GM19351 (cell line): Measurements from ENCODE around the gene ZBED1.
"Not testable (repeated sequence)": the region's sequence is repeated elsewhere in the genome, so short reads cannot be mapped to it uniquely, and the experiment has no call there.

Experiments
- ATAC-seq: cut with Tn5 transposase; IDR thresholded peaks from one replicate; pipeline ENCODE4 v1.9.1; 2021; ENCODE audit warnings: mild to moderate bottlenecking, moderate library complexity; ENCODE audit not compliant: unreplicated experiment

ZBED1 gene

DNA sequence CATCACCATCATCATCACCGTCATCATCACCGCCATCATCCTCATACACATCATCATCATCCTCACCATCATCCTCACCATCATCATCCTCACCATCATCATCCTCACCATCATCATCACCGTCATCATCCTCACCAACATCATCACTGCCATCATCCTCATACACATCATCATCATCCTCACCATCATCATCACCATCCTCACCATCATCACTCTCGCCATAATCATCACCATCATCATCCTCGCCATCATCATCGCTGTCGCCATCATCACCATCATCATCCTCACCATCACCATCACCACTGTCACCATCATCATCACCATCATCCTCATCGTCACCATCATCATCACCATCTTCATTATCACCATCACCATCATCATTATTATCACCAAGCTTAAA, 19.8 kb upstream of the ZBED1 start:
- ATAC-seq: no peak

DNA sequence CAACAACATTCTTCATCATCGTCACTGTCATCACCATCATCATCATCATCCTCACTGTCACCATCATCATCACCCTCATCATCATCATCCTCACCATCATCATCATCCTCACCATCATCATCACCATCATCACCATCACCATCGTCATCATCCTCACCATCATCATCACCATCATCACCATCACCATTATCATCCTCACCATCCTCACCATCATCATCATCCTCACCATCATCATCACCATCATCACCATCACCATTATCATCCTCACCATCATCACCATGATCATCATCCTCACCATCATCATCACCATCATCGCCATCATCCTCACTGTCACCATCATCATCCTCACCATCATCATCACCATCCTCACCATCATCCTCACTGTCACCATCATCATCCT, 18.9 kb upstream of the ZBED1 start:
- not testable (repeated sequence) for ATAC-seq

DNA sequence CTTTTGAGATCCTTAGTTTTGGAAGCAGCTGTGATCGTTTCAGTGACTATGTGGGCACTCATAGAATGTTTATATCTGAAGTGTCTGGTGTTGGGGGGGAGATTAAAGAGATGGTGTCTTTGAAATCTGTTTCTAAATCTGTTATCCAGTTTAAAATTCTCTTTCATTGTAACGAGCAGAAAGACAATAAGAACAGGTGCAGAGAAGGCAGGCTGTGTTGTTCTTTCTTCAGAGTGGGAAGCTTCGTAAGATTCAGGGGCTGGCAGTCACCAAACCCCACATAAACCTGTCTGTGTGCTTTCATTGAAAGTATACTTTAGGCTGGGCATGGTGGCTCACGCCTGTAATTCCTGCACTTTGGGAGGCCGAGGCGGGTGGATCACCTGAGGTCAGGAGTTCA, 16.3 kb upstream of the ZBED1 start:
- peak; percentile 10 for ATAC-seq

DNA sequence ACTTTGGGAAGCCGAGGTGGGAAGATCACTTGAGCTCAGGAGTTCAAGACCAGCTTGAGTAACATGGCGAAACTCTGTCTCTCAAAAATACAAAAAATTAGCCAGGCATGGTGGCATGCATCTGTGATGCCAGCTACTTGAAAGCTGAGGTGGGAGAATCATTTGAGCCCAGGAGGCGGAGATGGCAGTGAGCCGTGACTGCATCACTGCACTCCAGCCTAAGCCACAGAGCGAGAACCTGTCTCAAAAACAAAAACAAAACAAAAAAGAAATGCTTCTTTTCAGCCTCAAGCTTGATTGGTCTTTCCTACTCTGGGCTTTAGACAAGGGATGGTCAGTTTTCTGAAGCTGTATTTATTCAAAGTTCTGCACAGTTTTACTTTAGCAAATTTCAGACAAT, 15.8 kb upstream of the ZBED1 start:
- peak; percentile 49 for ATAC-seq

DNA sequence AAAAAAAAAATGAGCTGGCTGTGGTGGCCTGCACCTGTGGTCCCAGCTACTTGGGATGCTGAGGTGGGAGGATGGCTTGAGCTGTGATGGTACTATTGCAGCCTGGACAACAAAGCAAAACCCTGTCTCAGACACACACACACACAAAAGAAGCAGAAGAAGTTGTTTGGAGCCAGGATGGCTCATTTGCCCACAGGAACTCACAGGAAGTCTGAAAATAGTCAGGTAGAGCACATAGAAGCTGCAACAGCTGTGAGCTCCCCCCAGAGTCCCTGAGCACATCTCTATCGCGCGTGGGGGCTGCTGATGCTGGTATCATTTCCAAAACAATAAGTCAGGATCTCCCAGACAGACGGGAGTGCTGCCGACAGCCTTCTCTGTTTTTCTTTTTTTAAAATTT, 13.4 kb upstream of the ZBED1 start:
- no peak for ATAC-seq

DNA sequence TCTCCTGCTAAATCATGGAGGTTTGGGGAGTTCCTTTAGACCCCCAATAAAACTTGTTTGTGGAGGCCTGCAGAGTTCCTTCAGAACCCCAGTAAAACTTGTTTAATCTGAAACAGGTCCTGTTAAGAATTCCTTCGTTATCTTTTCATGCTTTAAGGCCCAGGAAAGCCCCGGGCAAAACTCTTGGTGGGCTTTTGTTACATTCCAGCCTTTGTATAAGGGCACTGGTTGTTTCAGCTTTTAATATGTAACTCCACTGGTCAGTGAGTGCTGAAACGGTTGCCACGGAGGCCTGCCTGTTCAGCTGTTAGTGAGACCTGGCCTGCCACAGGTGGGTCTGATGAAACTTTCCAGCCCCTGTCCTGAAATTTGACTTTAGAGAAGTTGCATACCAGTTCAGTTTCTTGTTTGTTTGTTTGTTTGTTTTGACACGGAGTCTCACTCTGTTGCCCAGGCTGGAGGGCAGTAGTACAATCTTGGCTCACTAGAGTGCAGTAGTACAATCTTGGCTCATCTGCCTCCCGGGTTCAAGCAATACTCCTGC, 12.4 kb upstream of the ZBED1 start:
- no peak for ATAC-seq

DNA sequence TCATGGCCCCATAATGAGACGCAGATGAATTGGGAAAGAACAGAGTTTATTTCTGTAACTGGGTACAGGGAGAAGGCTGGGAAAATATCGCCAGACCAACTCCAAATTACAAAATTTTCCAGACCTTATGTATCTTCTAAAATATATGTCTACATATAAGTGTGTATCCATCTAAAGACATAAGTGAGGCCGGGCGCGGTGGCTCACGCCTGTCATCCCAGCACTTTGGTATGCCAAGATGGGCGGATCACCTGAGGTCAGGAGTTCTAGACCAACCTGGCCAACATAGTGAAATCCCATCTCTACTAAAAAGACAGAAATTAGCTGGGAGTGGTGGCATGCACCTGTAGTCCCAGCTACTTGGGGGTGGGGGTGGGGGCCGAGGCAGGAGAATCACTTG, 11.7 kb upstream of the ZBED1 start:
- ATAC-seq: no peak

DNA sequence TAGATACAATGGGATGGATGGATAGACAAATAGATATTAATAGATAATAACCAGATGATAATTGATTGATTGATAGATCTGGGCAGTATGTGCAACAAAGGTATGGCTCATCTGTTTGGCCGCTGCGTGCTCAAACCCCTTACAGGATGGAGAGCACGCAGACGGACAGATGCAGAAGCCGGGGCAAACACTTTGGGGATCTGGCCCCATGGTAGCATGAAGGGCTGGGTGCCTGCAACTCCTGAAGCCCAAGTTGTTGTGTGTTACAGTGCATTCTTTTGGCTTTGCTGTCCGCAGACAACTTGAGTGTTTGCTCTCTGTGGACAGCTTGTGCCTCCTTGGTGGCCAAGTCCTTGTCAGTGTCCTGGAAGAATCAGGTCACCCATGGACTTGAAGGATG, 10.6 kb upstream of the ZBED1 start:
- no peak for ATAC-seq

DNA sequence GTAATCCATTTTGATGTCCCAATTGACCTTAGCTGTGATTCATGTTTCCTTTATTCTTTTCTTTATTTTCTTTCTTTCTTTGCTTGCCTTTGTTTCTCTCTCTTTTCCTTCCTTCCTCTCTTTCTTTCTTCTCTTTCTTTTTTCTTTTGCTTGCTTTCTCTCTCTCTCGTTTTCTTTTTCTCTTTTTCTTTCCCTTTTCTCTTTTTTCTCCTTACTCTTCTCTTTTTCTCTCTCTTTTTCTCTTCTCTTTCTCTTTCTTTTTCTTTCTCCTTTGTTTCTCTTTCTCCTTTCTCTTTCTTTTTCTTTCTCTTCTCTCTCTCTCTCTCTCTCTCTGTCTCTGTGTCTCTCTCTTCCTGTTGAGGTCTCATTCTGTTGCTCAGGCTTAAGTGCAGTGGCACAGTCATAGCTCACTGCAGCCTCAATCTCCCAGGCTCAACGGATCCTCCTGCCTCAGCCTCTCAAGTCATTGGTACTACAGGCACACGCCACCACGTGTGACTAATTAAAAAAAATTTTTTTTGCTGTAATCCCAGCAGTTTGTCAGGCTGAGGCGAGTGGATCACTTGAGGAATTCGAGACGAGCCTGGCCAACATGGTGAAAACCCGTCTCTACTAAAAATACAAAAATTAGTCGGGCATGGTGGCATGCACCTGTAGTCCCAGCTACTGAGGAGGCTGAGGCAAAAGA, 8.0 kb upstream of the ZBED1 start:
- no peak for ATAC-seq

DNA sequence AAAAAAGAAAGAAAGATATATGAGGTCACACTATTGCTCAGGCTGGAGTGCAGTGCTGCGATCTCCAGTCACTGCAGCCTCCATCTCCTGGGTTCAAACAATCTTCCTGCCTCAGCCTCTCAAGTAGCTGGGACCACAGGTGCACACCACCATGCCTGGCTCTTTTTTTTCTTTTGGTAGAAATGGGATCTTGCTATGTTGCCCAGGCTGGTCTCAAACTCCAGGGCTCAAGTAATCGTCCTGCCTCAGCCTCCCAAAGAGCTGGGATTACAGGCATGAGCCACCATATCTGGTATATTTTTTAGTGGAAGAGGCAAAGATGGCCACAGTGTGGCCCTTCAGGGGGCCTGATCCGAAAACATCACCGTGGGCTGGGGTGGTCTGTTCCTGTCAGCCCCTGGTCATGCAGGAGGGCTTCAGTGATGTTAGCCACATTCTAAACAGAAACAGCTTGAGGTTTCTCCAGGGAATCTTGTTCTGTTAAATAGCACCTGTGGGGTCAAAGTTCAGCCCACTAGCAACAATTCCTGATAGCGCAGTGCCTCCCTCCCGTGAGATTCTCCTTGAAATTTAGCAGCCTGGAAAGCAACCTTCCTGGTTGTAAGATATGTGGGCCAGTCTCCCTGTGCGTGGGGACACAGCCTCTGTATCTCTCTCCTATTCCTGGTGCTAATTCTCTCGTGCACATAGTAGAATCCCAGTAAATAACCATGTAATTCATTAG, 7.3 kb upstream of the ZBED1 start:
- no peak for ATAC-seq

DNA sequence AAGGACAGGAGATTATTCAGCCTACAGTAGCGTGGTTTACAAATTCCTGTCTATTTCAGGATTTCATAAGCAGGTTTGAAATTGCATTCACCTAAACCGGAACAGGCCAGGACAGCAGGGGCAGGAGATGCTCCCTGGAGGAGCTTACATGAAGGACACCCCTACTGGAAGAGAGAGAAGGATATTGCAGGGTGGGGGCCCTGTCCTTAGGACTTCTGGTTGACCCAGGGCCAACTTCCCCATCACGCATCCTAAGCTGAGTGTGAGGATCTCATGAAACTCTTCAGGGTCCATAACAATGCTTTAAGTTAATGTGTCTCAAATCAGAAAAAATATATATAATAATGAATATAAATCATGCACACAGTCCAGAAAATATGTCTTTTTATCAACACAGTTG, 6.4 kb upstream of the ZBED1 start:
- ATAC-seq: no peak

DNA sequence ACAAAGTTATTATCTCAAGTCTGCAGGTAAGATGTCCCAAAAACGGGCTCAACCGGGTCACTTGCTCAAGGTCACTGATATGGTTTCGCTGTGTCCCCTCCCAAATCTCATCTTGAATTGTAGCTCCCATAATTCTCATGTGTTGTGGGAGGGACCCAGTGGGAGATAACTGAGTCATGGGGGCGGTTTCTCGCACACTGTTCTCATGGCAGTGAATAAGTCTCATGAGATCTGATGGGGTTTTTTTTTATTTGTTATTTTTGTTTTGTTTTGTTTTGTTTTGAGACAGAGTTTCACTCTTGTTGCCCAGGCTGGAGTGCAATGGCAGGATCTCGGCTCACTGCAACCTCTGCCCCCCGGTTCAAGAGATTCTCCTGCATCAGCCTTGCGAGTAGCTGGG, 4.6 kb upstream of the ZBED1 start:
- ATAC-seq: not testable (repeated sequence)

DNA sequence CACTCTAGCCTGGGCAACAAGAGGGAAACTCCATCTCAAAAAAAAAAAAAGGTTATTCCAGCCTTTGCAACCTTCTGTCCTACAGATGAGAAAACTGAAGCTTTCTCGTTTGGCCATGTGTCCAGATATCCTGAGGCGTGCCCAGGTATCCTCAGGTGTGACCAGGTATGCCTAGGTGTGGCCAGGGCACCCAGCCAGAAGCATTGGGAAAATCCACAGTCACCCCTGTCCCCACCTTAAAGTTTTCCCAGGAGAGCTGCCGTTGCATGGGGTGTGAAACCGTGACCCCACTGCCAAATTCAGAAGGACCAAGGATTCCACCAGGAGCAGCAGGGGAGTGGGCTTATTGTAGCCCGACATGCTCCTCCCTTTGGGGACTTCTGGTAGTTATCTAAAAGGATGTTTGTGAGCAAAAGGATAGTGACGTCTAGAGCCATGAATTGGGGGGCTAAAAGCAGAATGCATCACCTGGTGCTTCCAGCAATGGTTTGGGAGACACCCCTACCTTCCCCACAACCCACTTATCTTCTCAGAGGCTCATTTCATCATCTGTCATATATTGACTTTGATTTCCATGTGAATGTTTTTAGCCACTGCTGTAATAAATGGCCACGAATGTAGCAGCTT, 4.0 kb upstream of the ZBED1 start:
- no peak for ATAC-seq

DNA sequence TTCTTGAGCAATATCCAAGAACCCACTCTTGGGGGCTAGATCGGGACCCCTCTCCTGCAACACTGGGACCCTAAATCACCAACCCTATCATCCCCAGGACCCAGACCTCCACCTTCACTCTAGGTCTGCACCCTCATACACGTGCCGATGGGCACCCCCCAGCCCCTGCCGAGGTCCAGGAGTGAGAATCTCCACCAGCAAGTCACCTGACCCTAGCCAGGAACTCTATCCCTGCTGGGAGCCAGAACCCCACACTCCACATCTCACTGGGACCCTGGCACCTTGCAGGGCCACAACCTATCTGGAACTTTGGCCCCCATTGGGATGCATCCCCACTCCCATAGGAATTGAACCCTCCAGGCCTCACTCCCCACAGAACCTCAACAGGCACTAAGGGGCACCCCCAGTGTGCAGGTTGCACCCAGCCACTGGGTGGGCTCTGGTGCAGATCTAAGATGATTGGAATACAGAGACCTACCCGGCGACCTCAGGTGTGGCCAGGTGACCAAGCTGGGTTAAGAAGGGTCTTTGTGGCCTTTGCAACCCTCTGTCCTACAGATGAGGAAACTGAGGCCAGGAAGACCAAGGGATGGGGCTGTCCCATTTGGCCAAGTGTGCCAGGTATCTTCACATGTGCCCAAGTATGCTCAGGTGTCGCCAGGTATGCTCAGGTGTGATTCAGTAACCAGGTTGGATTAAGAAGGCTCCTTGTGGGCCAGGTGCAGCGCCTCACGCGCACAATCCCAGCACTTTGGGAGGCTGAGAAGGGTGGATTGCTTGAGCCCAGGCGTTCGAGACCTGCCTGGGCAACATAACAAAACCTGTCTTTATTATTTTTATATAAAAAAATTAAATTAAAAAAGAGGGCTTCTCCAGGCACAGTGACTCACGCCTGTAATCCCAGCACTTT, 3.1 kb upstream of the ZBED1 start:
- ATAC-seq: no peak

DNA sequence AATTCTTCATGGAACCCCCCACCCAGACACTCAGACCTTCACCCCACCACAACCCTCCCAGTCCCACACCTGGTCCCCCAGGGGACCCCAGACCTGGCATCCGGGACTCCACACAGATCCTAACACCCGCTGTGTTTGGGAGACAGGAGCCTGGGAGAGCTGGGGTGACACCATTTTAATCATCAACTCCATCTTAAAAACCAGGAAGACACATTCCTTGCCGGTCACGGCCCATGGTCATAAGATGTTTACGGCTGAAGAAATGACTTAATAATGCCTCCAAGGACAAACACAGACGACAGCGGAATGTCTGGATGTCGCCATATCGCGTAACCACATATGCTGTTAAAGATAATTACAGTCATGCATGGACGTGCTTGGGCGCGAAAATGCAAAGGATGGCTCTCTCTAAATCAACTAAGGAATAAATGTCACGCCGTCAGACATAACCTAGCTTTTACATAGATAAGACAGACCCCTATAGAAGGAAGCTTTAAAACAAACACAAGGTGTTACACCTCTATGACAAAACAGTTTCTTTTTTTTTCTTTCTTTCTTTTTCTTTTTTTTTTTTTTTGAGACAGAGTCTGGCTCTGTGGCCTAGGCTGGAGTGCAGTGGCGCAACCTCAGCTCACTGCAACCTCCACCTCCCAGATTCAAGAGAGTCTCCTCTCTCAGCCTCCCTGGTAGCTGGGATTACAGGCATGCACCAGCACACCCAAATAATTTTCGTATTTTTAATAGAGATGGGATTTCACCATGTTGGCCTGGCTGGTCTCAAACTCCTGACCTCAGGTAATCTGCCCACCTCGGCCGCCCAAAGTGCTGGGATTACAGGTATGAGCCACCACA, 2.1 kb upstream of the ZBED1 start:
- ATAC-seq: no peak

DNA sequence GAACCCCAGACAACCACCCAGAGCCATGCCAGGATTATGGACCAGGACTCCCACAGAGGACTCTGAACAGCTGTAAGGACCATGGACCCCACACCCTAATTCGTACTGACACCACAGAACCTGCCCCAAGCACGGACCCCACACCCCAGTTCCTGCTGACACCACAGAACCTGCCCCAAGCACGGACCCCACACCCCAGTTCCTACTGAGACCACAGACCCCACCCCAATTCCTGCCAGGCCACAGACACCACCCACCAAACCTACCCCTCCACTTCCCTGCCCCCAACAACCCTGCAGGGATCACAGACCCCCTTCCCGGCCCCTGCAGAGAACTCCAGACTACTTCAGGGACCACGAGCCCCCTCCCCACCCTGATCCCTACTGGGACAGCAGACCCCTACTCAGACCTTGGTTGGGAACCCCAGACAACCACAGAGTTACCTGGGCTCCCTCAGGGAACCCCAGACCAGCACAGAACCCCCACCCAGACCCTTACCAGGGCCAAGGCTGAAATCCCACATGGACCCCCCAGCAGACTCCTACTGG, 1.4 kb upstream of the ZBED1 start:
- no peak for ATAC-seq

DNA sequence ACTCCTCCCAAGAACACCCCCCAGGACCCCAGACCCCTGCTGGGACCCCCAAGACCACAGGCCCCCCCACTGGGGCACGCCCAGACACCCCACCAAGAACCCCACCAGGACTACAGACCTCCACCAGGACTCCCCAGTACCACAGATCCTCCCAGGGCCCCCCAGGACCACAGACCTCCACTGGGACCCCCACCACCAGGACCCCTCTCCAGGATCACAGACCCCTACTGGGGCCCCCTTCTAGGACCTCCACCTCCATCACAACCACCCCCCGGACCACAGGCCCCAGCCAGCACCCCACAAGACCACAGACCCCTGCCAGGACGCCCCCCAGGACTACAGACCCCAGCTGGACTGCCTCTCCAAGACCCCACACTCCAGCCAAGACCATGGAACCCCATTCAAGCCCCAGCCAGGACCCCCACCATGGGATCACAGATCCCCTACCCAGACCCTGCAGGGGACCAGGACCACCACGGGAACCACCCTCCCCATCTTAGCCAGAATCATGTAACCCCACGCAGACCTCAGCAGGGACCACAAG, 855 bp upstream of the ZBED1 start:
- no peak for ATAC-seq

DNA sequence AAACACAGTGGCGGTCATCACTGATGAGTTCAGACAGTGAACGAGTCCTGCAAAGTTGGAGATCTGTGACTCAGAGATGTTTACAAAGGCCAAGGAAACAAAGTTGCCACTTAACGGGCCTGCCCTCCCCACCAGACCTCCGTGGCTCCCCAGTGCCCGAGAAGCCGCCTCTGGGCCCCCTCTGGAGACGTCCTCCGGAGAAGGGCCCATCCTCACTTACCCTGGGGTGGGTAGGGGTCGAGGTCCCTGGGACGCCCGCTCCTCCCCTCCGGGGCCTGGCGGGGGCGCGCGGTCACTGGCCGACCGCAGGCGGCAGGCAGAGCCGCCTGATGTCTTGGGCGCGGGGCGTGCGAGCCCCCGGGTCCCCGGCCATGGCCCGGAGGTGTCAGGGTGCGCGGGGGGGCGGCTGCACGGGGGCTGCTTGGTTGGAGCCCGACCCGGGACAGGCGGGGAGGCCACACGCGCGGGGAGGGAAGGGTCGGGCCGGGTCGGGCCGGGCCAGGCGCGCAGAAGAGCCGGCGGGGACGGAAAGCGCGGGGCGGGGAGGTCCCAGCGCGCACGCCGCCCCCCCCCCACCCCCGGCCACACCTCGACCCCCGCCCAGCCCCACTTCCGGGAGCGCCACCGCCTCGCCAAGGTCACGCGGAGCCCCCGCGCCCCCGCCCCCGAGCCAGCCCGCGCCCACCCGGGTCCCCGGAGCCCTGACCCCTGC, 529 bp downstream of the ZBED1 start:
- peak; percentile 45 for ATAC-seq

DNA sequence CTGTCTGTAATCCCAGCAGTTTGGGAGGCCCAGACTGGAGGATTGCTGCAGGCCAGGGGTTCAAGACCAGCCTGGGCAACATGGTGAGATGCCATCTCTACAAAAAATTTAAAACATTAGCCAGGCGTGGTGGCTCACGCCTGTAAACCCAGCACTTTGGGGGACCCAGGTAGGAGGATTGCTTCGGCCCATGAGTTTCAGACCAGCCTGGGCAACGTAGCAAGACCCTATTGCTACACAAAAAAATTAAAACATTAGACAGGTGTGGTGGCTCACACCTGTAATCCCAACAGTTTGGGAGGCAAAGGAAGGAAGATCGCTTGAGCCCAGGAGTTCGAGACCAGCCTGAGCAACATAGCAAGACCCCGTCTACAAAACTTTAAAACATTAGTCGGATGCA, 1.3 kb downstream of the ZBED1 start:
- ATAC-seq: no peak
